ENCODE data around the gene LRRC25. TPM values are rescaled to one million over a fixed set of nuclear protein-coding genes. Genes with fewer than 3 reads are reported as not detected.

LRRC25 gene
- total RNA-seq, 1 experiment from 2014 or later: 0.31 TPM

GRCh38 chr19:18441804-18442788 is 44.7 kb upstream of the LRRC25 start (continued):
- TF ChIP-seq E2F5 (CRISPR knock-in tag; IDR thresholded peaks at IDR 0.05) (no peak), CREB1 (CRISPR knock-in tag; IDR thresholded peaks at IDR 0.05) (no peak), ATF6 (CRISPR knock-in tag; IDR thresholded peaks at IDR 0.05) (no peak), IRF2 (CRISPR knock-in tag; IDR thresholded peaks at IDR 0.05; ENCODE audit: borderline replicate concordance, low read depth) (no peak), ZNF281 (CRISPR knock-in tag; IDR thresholded peaks at IDR 0.05) (no peak), JUN (CRISPR knock-in tag; IDR thresholded peaks at IDR 0.05) (no peak), ATF1 (CRISPR knock-in tag; IDR thresholded peaks at IDR 0.05) (no peak), ATF3 (CRISPR knock-in tag; conservative IDR thresholded peaks at IDR 0.05) (no peak), STAT6 (CRISPR knock-in tag; conservative IDR thresholded peaks at IDR 0.05; ENCODE audit: low read depth) (no peak)

- POLR2A ChIA-PET: no interaction called here
- no peak overlapping the region for H3K4me3 Mint-ChIP-seq
- CTCF ChIA-PET: interaction anchor here (0.5 to 3.5 kb wide), 10 partner anchors 10 to 148 kb away, joined by 3 to 27 read pairs (median 4); partner anchors contain the start of gene SSBP4
- H3K4me1 Mint-ChIP-seq: peaks cover 21% of the 10 kb centered on the region
- H3K9me3 Mint-ChIP-seq: peaks cover 5% of the 10 kb centered on the region
- H3K27ac Mint-ChIP-seq: peak overlapping the region; percentile 76
- H3K27me3 Mint-ChIP-seq (ENCODE audit: low read depth): no peaks in the 10 kb centered on the region
- H3K36me3 Mint-ChIP-seq: peaks cover 6% of the 10 kb centered on the region
- ATAC-seq: no peak
- DNase-seq (ENCODE audit: low spot score): no peak
- TF ChIP-seq MLX (CRISPR knock-in tag; IDR thresholded peaks at IDR 0.05): no peak
- no peak for TF ChIP-seq EMX1 (CRISPR knock-in tag; IDR thresholded peaks at IDR 0.05)
- no peak for TF ChIP-seq NR1H2 (CRISPR knock-in tag; IDR thresholded peaks at IDR 0.05)
- no peak for TF ChIP-seq ZNF263 (CRISPR knock-in tag; IDR thresholded peaks at IDR 0.05; ENCODE audit: low read depth)
- TF ChIP-seq IRF2 (CRISPR knock-in tag; IDR thresholded peaks at IDR 0.05; ENCODE audit: borderline replicate concordance, low read depth): no peak
- no peak for TF ChIP-seq USF2 (CRISPR knock-in tag; IDR thresholded peaks at IDR 0.05)
- no peak for TF ChIP-seq MYBL2 (CRISPR knock-in tag; IDR thresholded peaks at IDR 0.05)
- no peak for TF ChIP-seq E2F1 (CRISPR knock-in tag; IDR thresholded peaks at IDR 0.05)
- TF ChIP-seq ZBTB21 (CRISPR knock-in tag; IDR thresholded peaks at IDR 0.05; ENCODE audit: borderline replicate concordance): no peak
- TF ChIP-seq KAT7 (CRISPR knock-in tag; IDR thresholded peaks at IDR 0.05; ENCODE audit: borderline replicate concordance): no peak
- TF ChIP-seq NR3C1 (CRISPR knock-in tag; conservative IDR thresholded peaks at IDR 0.05; ENCODE audit: low read depth): no peak
- no peak for TF ChIP-seq USF1 (CRISPR knock-in tag; IDR thresholded peaks at IDR 0.05)
Measured at GRCh38 chr19:18440936-18441803, 43.7 kb upstream of the LRRC25 start.

Measured in WTC11 (cell line).